AG09319 (cell line): ENCODE results near the gene PLEKHA4.
"Not testable (repeated sequence)": the region's sequence is repeated elsewhere in the genome, so short reads cannot be mapped to it uniquely, and the experiment has no call there.

Experiments
- DNase-seq: peaks from one replicate; pipeline ENCODE4 v3.0.0-alpha.2; 2010; ENCODE audit warnings: low read depth; ENCODE audit errors: extremely low read depth
- CTCF ChIP-seq: IDR thresholded peaks from 2 replicates; pipeline ENCODE4 v1.5.1; 2011; ENCODE audit warnings: low read depth, mild to moderate bottlenecking, inconsistent platforms, low read length, moderate library complexity

Gene PLEKHA4

GRCh38 chr19:48873476-48874302 lies 5.3 kb upstream of the PLEKHA4 start:
- no peak for DNase-seq
- TF ChIP-seq CTCF: no peak

- no peak for TF ChIP-seq CTCF
Observed at GRCh38 chr19:48872884-48873475, 4.6 kb upstream of the PLEKHA4 start.

GRCh38 chr19:48872182-48872883 lies 3.9 kb upstream of the PLEKHA4 start, which contains the start of gene PPP1R15A:
TSS of gene PPP1R15A (plus strand) at chr19:48872421. CDS start at chr19:48873234, 813 bp downstream.
- no peak for TF ChIP-seq CTCF
- peak; percentile 97 for DNase-seq

More at GRCh38 chr19:48872884-48873475, 4.6 kb upstream of the PLEKHA4 start:
- DNase-seq: peak; percentile 89

GRCh38 chr19:48871471-48872181 lies 3.2 kb upstream of the PLEKHA4 start:
- not testable (repeated sequence) for DNase-seq

- no peak for TF ChIP-seq CTCF
- no peak for DNase-seq
Observed at GRCh38 chr19:48870048-48870447, 1.6 kb upstream of the PLEKHA4 start.

- TF ChIP-seq CTCF: no peak
- DNase-seq: no peak
Observed at GRCh38 chr19:48867746-48868113, 687 bp downstream of the PLEKHA4 start.

- DNase-seq: no peak
Observed at GRCh38 chr19:48867123-48867745, 1.2 kb downstream of the PLEKHA4 start.

More at GRCh38 chr19:48867123-48867745, 1.2 kb downstream of the PLEKHA4 start:
- no peak for TF ChIP-seq CTCF
